Osteoblast (primary cell): Measurements from ENCODE around the gene FOLR2. TPM values are rescaled to one million over a fixed set of nuclear protein-coding genes. Genes with fewer than 3 reads are reported as not detected.

Source experiments
- DNase-seq: peaks from one replicate; pipeline ENCODE4 v3.0.0; 2011; ENCODE audit warnings: low spot score, mixed read lengths; ENCODE audit not compliant: insufficient read length; ENCODE audit errors: missing footprints
- H2AFZ ChIP-seq: 2 replicates; pipeline ENCODE4 v1.6.0; 2011; ENCODE audit warnings: mild to moderate bottlenecking, low read length
- H3K27ac ChIP-seq: 2 replicates; pipeline ENCODE4 v1.5.1; 2011; ENCODE audit warnings: mild to moderate bottlenecking, low read depth, low read length, moderate library complexity
- H3K27me3 ChIP-seq: 2 replicates; pipeline ENCODE4 v1.6.0; 2012; ENCODE audit warnings: mild to moderate bottlenecking, control low read depth, inconsistent platforms, low read length, moderate library complexity; ENCODE audit not compliant: insufficient read depth
- H3K36me3 ChIP-seq: 2 replicates; pipeline ENCODE4 v1.5.1; 2011; ENCODE audit warnings: mild to moderate bottlenecking, low read length, control low read depth, moderate library complexity; ENCODE audit not compliant: insufficient read depth
- H3K4me1 ChIP-seq: 2 replicates; pipeline ENCODE4 v1.5.1; 2011; ENCODE audit warnings: mild to moderate bottlenecking, low read length, control low read depth, moderate library complexity; ENCODE audit not compliant: insufficient read depth
- H3K4me2 ChIP-seq: 2 replicates; pipeline ENCODE4 v1.6.0; 2011; ENCODE audit warnings: mild to moderate bottlenecking, low read length; ENCODE audit not compliant: insufficient read depth
- H3K4me3 ChIP-seq: fragments of 200-600 bp; sonication (generic); 3 replicates; pipeline ENCODE4 v1.5.1; 2012; ENCODE audit warnings: mild to moderate bottlenecking, low read length, inconsistent platforms; ENCODE audit not compliant: insufficient read depth
- H3K79me2 ChIP-seq: 2 replicates; pipeline ENCODE4 v1.6.0; 2012; ENCODE audit warnings: mild to moderate bottlenecking, low read length, control low read depth, inconsistent platforms; ENCODE audit not compliant: insufficient read depth
- H3K9me3 ChIP-seq: 2 replicates; pipeline ENCODE4 v1.5.1; 2011; ENCODE audit warnings: low read depth, low read length, control low read depth
- H4K20me1 ChIP-seq: 2 replicates; pipeline ENCODE4 v1.6.0; 2012; ENCODE audit warnings: mild to moderate bottlenecking, low read length, control low read depth; ENCODE audit not compliant: insufficient read depth
- total RNA-seq: library from RNA; depleted of rRNA; stranded (reverse); fragments of >200 nt; gene quantifications from 2 replicates; pipeline ENCODE4 v1.2.3, GENCODE V29; 2012
- TF ChIP-seq, protein P1 (sequence below): IDR thresholded peaks from 2 replicates; pipeline ENCODE4 v1.5.1; 2011; ENCODE audit warnings: mild to moderate bottlenecking, low read depth, low read length, moderate library complexity; ENCODE audit errors: extremely low read depth

The FOLR2 gene
- total RNA-seq, 1 donor = not detected

DNA sequence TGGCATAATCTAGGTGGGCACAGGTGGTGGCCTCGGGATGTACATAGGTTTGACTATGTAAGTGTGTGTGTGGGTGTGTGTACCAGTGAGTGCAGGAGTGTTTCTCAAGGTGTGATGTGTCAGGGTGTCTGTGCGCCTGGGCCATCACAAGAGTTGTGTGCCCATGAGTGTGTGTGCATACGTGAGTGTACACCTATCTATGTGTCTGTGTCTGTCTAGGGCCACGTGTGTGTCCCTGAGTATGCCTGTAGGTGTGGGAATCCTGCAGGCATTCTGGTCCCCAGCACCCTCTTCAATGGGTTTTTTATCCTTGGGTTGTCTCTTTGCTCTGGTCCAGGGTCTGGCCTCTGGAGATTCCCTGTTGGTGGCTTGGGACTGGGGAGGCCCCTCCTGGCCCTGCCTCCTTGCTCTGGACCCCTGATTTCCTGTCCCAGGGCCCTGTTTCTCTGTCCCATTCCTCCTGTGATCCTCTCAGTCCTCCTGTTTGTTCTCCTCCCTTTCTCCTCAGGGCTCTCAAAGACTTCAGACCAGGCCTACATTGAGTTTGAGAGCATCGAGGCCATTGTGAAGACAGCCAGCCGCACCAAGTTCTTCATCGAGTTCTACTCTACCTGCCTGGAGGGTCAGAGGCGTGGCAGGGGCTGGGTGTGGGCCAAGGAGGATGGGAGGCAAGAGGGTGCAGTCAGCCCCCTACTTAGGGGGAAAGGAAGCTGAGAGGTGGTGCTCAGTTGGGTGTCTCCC lies 17.3 kb downstream of the FOLR2 start:
- Histone ChIP-seq H4K20me1 (peaks cover 79% of the 10 kb centered on the region), H3K36me3 (peaks cover 87% of the 10 kb centered on the region), H3K4me3 (no peak overlapping the region), H3K4me2 (no peak overlapping the region), H3K27me3 (no peaks in the 10 kb centered on the region), H3K27ac (no peak overlapping the region), H3K79me2 (peaks cover 8% of the 10 kb centered on the region), H3K4me1 (peaks cover 2% of the 10 kb centered on the region), H3K9me3 (no peaks in the 10 kb centered on the region), H2AFZ (no peak overlapping the region)
- peak; percentile 69 for DNase-seq
- TF ChIP-seq, protein P1, sequence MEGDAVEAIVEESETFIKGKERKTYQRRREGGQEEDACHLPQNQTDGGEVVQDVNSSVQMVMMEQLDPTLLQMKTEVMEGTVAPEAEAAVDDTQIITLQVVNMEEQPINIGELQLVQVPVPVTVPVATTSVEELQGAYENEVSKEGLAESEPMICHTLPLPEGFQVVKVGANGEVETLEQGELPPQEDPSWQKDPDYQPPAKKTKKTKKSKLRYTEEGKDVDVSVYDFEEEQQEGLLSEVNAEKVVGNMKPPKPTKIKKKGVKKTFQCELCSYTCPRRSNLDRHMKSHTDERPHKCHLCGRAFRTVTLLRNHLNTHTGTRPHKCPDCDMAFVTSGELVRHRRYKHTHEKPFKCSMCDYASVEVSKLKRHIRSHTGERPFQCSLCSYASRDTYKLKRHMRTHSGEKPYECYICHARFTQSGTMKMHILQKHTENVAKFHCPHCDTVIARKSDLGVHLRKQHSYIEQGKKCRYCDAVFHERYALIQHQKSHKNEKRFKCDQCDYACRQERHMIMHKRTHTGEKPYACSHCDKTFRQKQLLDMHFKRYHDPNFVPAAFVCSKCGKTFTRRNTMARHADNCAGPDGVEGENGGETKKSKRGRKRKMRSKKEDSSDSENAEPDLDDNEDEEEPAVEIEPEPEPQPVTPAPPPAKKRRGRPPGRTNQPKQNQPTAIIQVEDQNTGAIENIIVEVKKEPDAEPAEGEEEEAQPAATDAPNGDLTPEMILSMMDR = no peak

DNA sequence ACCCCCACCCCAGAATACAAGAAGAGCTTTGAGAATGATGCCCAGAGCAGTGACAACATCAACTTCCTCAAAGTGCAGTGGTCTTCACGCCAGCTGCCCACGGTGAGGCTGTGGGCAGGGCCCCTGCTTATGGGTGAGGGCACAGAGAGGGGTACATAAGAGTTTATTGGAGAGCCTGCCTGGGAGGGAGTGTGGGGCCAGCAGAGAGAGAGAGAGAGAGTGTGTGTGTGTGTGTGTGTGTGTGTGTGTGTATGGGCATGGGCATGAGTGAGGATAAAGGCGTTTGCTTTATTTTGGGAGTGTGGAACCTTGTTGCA lies 17.9 kb downstream of the FOLR2 start:
- Histone ChIP-seq H3K36me3 (peaks cover 82% of the 10 kb centered on the region), H3K79me2 (peaks cover 6% of the 10 kb centered on the region), H3K27ac (no peak overlapping the region), H3K9me3 (no peaks in the 10 kb centered on the region), H3K4me1 (peaks cover 8% of the 10 kb centered on the region), H4K20me1 (peaks cover 76% of the 10 kb centered on the region), H3K4me3 (no peak overlapping the region), H2AFZ (no peak overlapping the region), H3K4me2 (no peak overlapping the region), H3K27me3 (no peaks in the 10 kb centered on the region)
- peak; percentile 39 for DNase-seq
- TF ChIP-seq, protein P1 = no peak

- Histone ChIP-seq H3K4me1 (peaks cover 9% of the 10 kb centered on the region), H3K4me3 (no peak overlapping the region), H3K27ac (no peak overlapping the region), H4K20me1 (peaks cover 72% of the 10 kb centered on the region), H3K36me3 (peaks cover 78% of the 10 kb centered on the region), H3K27me3 (peaks cover under 1% of the 10 kb centered on the region), H3K4me2 (no peak overlapping the region), H3K79me2 (peaks cover 6% of the 10 kb centered on the region), H3K9me3 (no peaks in the 10 kb centered on the region), H2AFZ (no peak overlapping the region)
- DNase-seq = peak; percentile 50
- TF ChIP-seq, protein P1 = no peak
Observed at GRCh38 chr11:72234920-72235319, 18.3 kb downstream of the FOLR2 start.

GRCh38 chr11:72235351-72236057 lies 18.9 kb downstream of the FOLR2 start:
- TF ChIP-seq, protein P1 = no peak
- Histone ChIP-seq H3K27me3 (peaks cover 5% of the 10 kb centered on the region), H3K79me2 (peaks cover 6% of the 10 kb centered on the region), H3K4me2 (no peak overlapping the region), H3K27ac (no peak overlapping the region), H2AFZ (no peak overlapping the region), H3K4me1 (peaks cover 9% of the 10 kb centered on the region), H3K9me3 (no peaks in the 10 kb centered on the region), H3K36me3 (peaks cover 72% of the 10 kb centered on the region), H3K4me3 (no peak overlapping the region), H4K20me1 (peaks cover 66% of the 10 kb centered on the region)
- peak; percentile 77 for DNase-seq
